Measurements from ENCODE around the gene DDT. TPM values are rescaled to one million over a fixed set of nuclear protein-coding genes. Genes with fewer than 3 reads are reported as not detected.
"Not testable (repeated sequence)": the region's sequence is repeated elsewhere in the genome, so short reads cannot be mapped to it uniquely, and the experiment has no call there.

Gene DDT
- total and polyA plus RNA-seq, 2 donors (not counting 3 experiments of a cell fraction or from before 2014, with no cell fraction given): 106 to 205 TPM

- CTCF ChIA-PET: interaction anchor here (0.7 kb wide), 1 partner anchor 14 kb away, joined by 3 read pairs; no protein-coding TSS in a partner anchor
- intact Hi-C loops (cut with micrococcal nuclease); H4K20me1 ChIP-seq (replicated peaks; ENCODE audit: control insufficient read depth, extremely low read depth, insufficient read depth, low read length); BruUV-seq (replicated peaks); H3K27me3 ChIP-seq (ENCODE audit: control insufficient read depth in 2 of 2, insufficient read depth in 2 of 2, low read length in 2 of 2); H3K4me3 ChIP-seq (replicated peaks in 1 of 3; ENCODE audit: insufficient read depth in 1 of 3, low read depth in 1 of 3, low read length in 3 of 3); DNase-seq (ENCODE audit: low read depth, low spot score); H3K79me2 ChIP-seq (ENCODE audit: control insufficient read depth, insufficient read depth, low read length); H3K9ac ChIP-seq (replicated peaks; ENCODE audit: extremely low read depth, insufficient read depth, low read length); H3K9me1 ChIP-seq (replicated peaks; ENCODE audit: control insufficient read depth, extremely low read depth, insufficient read depth, low read length); H3K4me2 ChIP-seq (ENCODE audit: insufficient read depth, low read length); H3K4me1 ChIP-seq (ENCODE audit: control insufficient read depth, extremely low read depth, insufficient read depth, low read length); H3K27ac ChIP-seq (ENCODE audit: insufficient read depth, low read depth, low read length); dilution Hi-C loops (cut with MboI; ENCODE audit: extremely low pct_ligation_motif_present, low sequenced_read_pairs); POLR2A ChIA-PET; H2AFZ ChIP-seq (ENCODE audit: low read depth, low read length); H3K36me3 ChIP-seq (ENCODE audit: control insufficient read depth in 2 of 2, extremely low read depth in 1 of 2, insufficient read depth in 2 of 2, low read length in 2 of 2); H3K9me3 ChIP-seq (replicated peaks; ENCODE audit: control insufficient read depth, insufficient read depth, low read length); FAIRE-seq: not testable (repeated sequence)
These were observed 15.5 kb upstream of the DDT start for GRCh38 chr22:23989583-23990244.

- H2AFZ ChIP-seq (ENCODE audit: low read depth, low read length); H4K20me1 ChIP-seq (replicated peaks; ENCODE audit: control insufficient read depth, extremely low read depth, insufficient read depth, low read length); H3K4me2 ChIP-seq (ENCODE audit: insufficient read depth, low read length); CTCF ChIA-PET; H3K9me1 ChIP-seq (replicated peaks; ENCODE audit: control insufficient read depth, extremely low read depth, insufficient read depth, low read length); H3K27me3 ChIP-seq (ENCODE audit: control insufficient read depth in 2 of 2, insufficient read depth in 2 of 2, low read length in 2 of 2); H3K9me3 ChIP-seq (replicated peaks; ENCODE audit: control insufficient read depth, insufficient read depth, low read length); BruUV-seq (replicated peaks); dilution Hi-C loops (cut with MboI; ENCODE audit: extremely low pct_ligation_motif_present, low sequenced_read_pairs); POLR2A ChIA-PET; H3K9ac ChIP-seq (replicated peaks; ENCODE audit: extremely low read depth, insufficient read depth, low read length); H3K4me3 ChIP-seq (replicated peaks in 1 of 3; ENCODE audit: insufficient read depth in 1 of 3, low read depth in 1 of 3, low read length in 3 of 3); H3K79me2 ChIP-seq (ENCODE audit: control insufficient read depth, insufficient read depth, low read length); H3K36me3 ChIP-seq (ENCODE audit: control insufficient read depth in 2 of 2, extremely low read depth in 1 of 2, insufficient read depth in 2 of 2, low read length in 2 of 2); H3K4me1 ChIP-seq (ENCODE audit: control insufficient read depth, extremely low read depth, insufficient read depth, low read length); DNase-seq (ENCODE audit: low read depth, low spot score); intact Hi-C loops (cut with micrococcal nuclease); FAIRE-seq; H3K27ac ChIP-seq (ENCODE audit: insufficient read depth, low read depth, low read length): not testable (repeated sequence)
These were observed 12.4 kb upstream of the DDT start for GRCh38 chr22:23986538-23987178.

- H3K79me2 ChIP-seq (ENCODE audit: control insufficient read depth, insufficient read depth, low read length); BruUV-seq (replicated peaks); POLR2A ChIA-PET; CTCF ChIA-PET; H3K4me3 ChIP-seq (replicated peaks in 1 of 3; ENCODE audit: insufficient read depth in 1 of 3, low read depth in 1 of 3, low read length in 3 of 3); DNase-seq (ENCODE audit: low read depth, low spot score); dilution Hi-C loops (cut with MboI; ENCODE audit: extremely low pct_ligation_motif_present, low sequenced_read_pairs); H3K4me2 ChIP-seq (ENCODE audit: insufficient read depth, low read length); H3K9me3 ChIP-seq (replicated peaks; ENCODE audit: control insufficient read depth, insufficient read depth, low read length); H3K27me3 ChIP-seq (ENCODE audit: control insufficient read depth in 2 of 2, insufficient read depth in 2 of 2, low read length in 2 of 2); intact Hi-C loops (cut with micrococcal nuclease); H3K27ac ChIP-seq (ENCODE audit: insufficient read depth, low read depth, low read length); H3K9ac ChIP-seq (replicated peaks; ENCODE audit: extremely low read depth, insufficient read depth, low read length); H3K9me1 ChIP-seq (replicated peaks; ENCODE audit: control insufficient read depth, extremely low read depth, insufficient read depth, low read length); H3K4me1 ChIP-seq (ENCODE audit: control insufficient read depth, extremely low read depth, insufficient read depth, low read length); H2AFZ ChIP-seq (ENCODE audit: low read depth, low read length); FAIRE-seq; H3K36me3 ChIP-seq (ENCODE audit: control insufficient read depth in 2 of 2, extremely low read depth in 1 of 2, insufficient read depth in 2 of 2, low read length in 2 of 2); H4K20me1 ChIP-seq (replicated peaks; ENCODE audit: control insufficient read depth, extremely low read depth, insufficient read depth, low read length): not testable (repeated sequence)
These were observed 11.8 kb upstream of the DDT start for GRCh38 chr22:23986089-23986488.
